K562 (cell line): ENCODE measurements around the gene TGDS. TPM values are rescaled to one million over a fixed set of nuclear protein-coding genes. Genes with fewer than 3 reads are reported as not detected.
A peak's percentile ranks its signal among the peaks of the same experiment; 100 is the strongest.

Experiments used
- ATAC-seq: fragments of 200-7000 bp; cut with Tn5 transposase; 3 replicates; pipeline ENCODE4 v1.9.1; 2020; ENCODE audit warnings: moderate library complexity
- BruUV-seq: library from RNA; stranded (reverse); fragments of 400-500 nt; replicated peaks from 2 replicates; lab custom pipeline; 2021; lab: Mats Ljungman, UMichigan
- CTCF ChIA-PET: fragments of 300-600 bp; formaldehyde crosslinking; extraction: SDS; loops from one replicate; lab custom pipeline; 2021; ENCODE audit warnings: low intra/inter-chr PET ratio; lab: Yijun Ruan, JAX
- POLR2A ChIA-PET: fragments of 300-600, 350-650 bp; sonication (Branson Sonifier 250); formaldehyde crosslinking; extraction: SDS; loops from one replicate; lab custom pipeline; 2021; ENCODE audit warnings: antibody characterized with exemption, inconsistent platforms; lab: Yijun Ruan, JAX
- DNase-seq, 4 experiments: peaks; one replicate each; pipeline versions ENCODE4 v3.0.0 to v3.0.0-alpha.2; 2011 to 2018; ENCODE audit warnings: low spot score in 3 of 4, mixed read lengths in 3 of 4; ENCODE audit errors: extremely low read depth in 1 of 4
- FAIRE-seq: peaks from 2 replicates; lab custom pipeline; 2011; peaks lifted over from hg19 to GRCh38; lab: Jason Lieb, UNC
- H2AFZ ChIP-seq: 2 replicates; pipeline ENCODE4 v1.6.0; 2011; ENCODE audit warnings: low read depth, low read length, control low read depth, inconsistent platforms
- H3K27ac ChIP-seq: fragments of 200-600 bp; 3 replicates; pipeline ENCODE4 v1.8.0; 2011; ENCODE audit warnings: low read depth, mild to moderate bottlenecking, control low read depth, inconsistent platforms, low read length, moderate library complexity, mixed read lengths; ENCODE audit errors: extremely low read depth
- H3K27me3 ChIP-seq, 2 experiments: fragments of 300-600 bp in 1 of 2; 2 replicates in 1 of 2; 3 replicates in 1 of 2; pipeline versions ENCODE4 v1.6.0 to v1.8.0; 2011; ENCODE audit warnings: inconsistent platforms in 2 of 2, low read length in 2 of 2, mild to moderate bottlenecking in 1 of 2, mixed read lengths in 1 of 2, moderate library complexity in 1 of 2; ENCODE audit not compliant: control insufficient read depth in 2 of 2, insufficient read depth in 2 of 2
- H3K36me3 ChIP-seq: fragments of 300-600 bp; 3 replicates; pipeline ENCODE4 v1.8.0; 2011; ENCODE audit warnings: mild to moderate bottlenecking, low read length, inconsistent platforms; ENCODE audit not compliant: control insufficient read depth, insufficient read depth
- H3K4me1 ChIP-seq, 2 experiments: fragments of 200-600 bp in 1 of 2; replicated peaks in 1 of 2; 2 replicates in 1 of 2; 3 replicates in 1 of 2; pipeline versions ENCODE4 v1.5.1 to v1.8.0; 2011; ENCODE audit warnings: inconsistent platforms in 2 of 2, low read length in 2 of 2, mild to moderate bottlenecking in 1 of 2, mixed read lengths in 1 of 2, moderate library complexity in 1 of 2; ENCODE audit not compliant: control insufficient read depth in 2 of 2, insufficient read depth in 2 of 2
- H3K4me2 ChIP-seq: 2 replicates; pipeline ENCODE4 v1.6.1; 2011; ENCODE audit warnings: low read length, control low read depth, inconsistent platforms, mixed read lengths; ENCODE audit not compliant: insufficient read depth
- H3K4me3 ChIP-seq: fragments of 200-600 bp; sonication (generic), shearing (Covaris generic); 2 replicates; pipeline ENCODE4 v1.5.1; 2016; ENCODE audit warnings: control low read depth, inconsistent platforms
- H3K79me2 ChIP-seq: fragments of 200-600 bp; 3 replicates; pipeline ENCODE4 v1.8.0; 2011; ENCODE audit warnings: low read length, inconsistent platforms; ENCODE audit not compliant: control insufficient read depth, insufficient read depth
- H3K9ac ChIP-seq, 2 experiments: 2 replicates each; pipeline versions ENCODE4 v1.6.0 to v1.6.1; 2011; ENCODE audit warnings: low read depth in 2 of 2, low read length in 2 of 2, control low read depth in 1 of 2, inconsistent platforms in 1 of 2, mild to moderate bottlenecking in 1 of 2, mixed read lengths in 1 of 2; ENCODE audit not compliant: insufficient read depth in 1 of 2
- H3K9me1 ChIP-seq: one replicate; pipeline ENCODE4 v1.6.0; 2011; ENCODE audit warnings: inconsistent platforms, mild to moderate bottlenecking, low read length, moderate library complexity; ENCODE audit not compliant: control insufficient read depth, insufficient read depth
- H3K9me3 ChIP-seq: replicated peaks from 2 replicates; pipeline ENCODE4 v1.5.1; 2011; ENCODE audit warnings: low read depth, low read length, inconsistent platforms; ENCODE audit not compliant: control insufficient read depth, insufficient read depth
- H4K20me1 ChIP-seq: replicated peaks from 2 replicates; pipeline ENCODE4 v1.6.1; 2011; ENCODE audit warnings: low read length, inconsistent platforms, mixed read lengths; ENCODE audit not compliant: control insufficient read depth, insufficient read depth
- ADNP ChIP-seq: fragments of 200-800 bp; sonication (Bioruptor generic); IDR thresholded peaks from 2 replicates; pipeline ENCODE4 v1.6.1; 2016; ENCODE audit warnings: missing genetic modification characterization, missing compliant biosample characterization
- EGR1 ChIP-seq: fragments of 450-650 bp; conservative IDR thresholded peaks from 2 replicates; pipeline ENCODE4 v1.6.1; 2017; ENCODE audit warnings: mild to moderate bottlenecking
- EZH2 ChIP-seq: IDR thresholded peaks from 2 replicates; pipeline ENCODE4 v1.6.1; 2012; ENCODE audit warnings: low read depth, mild to moderate bottlenecking, inconsistent platforms, low read length, borderline replicate concordance
- GABPB1 ChIP-seq: sonication (generic); formaldehyde crosslinking; IDR thresholded peaks from 2 replicates; pipeline ENCODE4 v1.8.0; 2022; ENCODE audit warnings: mild to moderate bottlenecking, missing genetic modification reagents
- KAT2B ChIP-seq: IDR thresholded peaks from one replicate; pipeline ENCODE4 v1.6.1; 2012; ENCODE audit warnings: low read depth, mild to moderate bottlenecking, control low read depth, inconsistent platforms, low read length, moderate library complexity
- RAD51 ChIP-seq: fragments of 450-650 bp; IDR thresholded peaks from 2 replicates; pipeline ENCODE4 v1.7.1; 2016; ENCODE audit warnings: low read depth, mild to moderate bottlenecking, borderline replicate concordance
- SMAD3 ChIP-seq: fragments of 450-650 bp; formaldehyde crosslinking; conservative IDR thresholded peaks from 2 replicates; pipeline ENCODE4 v1.4.0; 2020; ENCODE audit warnings: mild to moderate bottlenecking
- ZNF24 ChIP-seq: fragments of 450-650 bp; IDR thresholded peaks from 2 replicates; pipeline ENCODE4 v1.6.1; 2016
- WGBS: fragments of 100-300 bp; shearing (Covaris generic); methylation state at CpG from one replicate; pipeline ENCODE4 v1.1.6; 2016; ENCODE audit warnings: low coverage, mixed read lengths; ENCODE audit not compliant: insufficient coverage; ENCODE audit errors: missing lambda C conversion rate; 5-methylcytosine and 5-hydroxymethylcytosine counted together
- in situ Hi-C: fragments of 300-500 bp; cut with MboI; formaldehyde crosslinking; loops from 4 replicates; pipeline ENCODE4 v1.15.0; 2018; ENCODE audit warnings: inconsistent platforms, mixed read lengths
- intact Hi-C: fragments of 100-400 bp; cut with micrococcal nuclease; formaldehyde crosslinking; loops from 2 replicates; pipeline ENCODE4 v1.14.2; 2022
- polyA plus RNA-seq, 8 experiments: library from polyadenylated mRNA; depleted of rRNA in 4 of 8; stranded (reverse) in 5 of 8; unstranded in 3 of 8; fragments of >200 nt; fragmentation: Nextera tagmentation in 2 of 8; fragmentation: Illumina TruSeq in 1 of 8; extraction: Ambion mirVana in 2 of 8; extraction: Trizol in 1 of 8; gene quantifications; 2 replicates each; pipeline versions ENCODE4 v1.2.1 to v1.2.3, GENCODE V29; 2011 to 2014; ENCODE audit warnings: inconsistent platforms in 1 of 8, missing spikeins in 1 of 8
- total RNA-seq, 7 experiments: library from RNA; depleted of rRNA in 6 of 7; stranded (reverse); fragments of >200 nt in 6 of 7; fragmentation: Illumina TruSeq in 2 of 7; extraction: Trizol in 2 of 7; gene quantifications; 2 replicates each; pipeline versions ENCODE4 v1.2.1 to v1.2.3, GENCODE V29; 2011 to 2021; ENCODE audit warnings: low replicate concordance in 1 of 7
- TF ChIP-seq, protein P1 (sequence below), 2 experiments: fragments of 450-650 bp in 1 of 2; IDR thresholded peaks; 2 replicates each; pipeline ENCODE4 v1.6.1; 2011 to 2017; ENCODE audit warnings: low read depth in 2 of 2, antibody characterized with exemption in 1 of 2, borderline replicate concordance in 1 of 2, low read length in 1 of 2, mild to moderate bottlenecking in 1 of 2, mixed read lengths in 1 of 2; ENCODE audit not compliant: control insufficient read depth in 1 of 2
- TF ChIP-seq, protein P2 (sequence below): fragments of 250-450 bp; sonication (Bioruptor Pico); IDR thresholded peaks from 2 replicates; pipeline ENCODE4 v1.4.0; 2020

Gene TGDS
- total and polyA plus RNA-seq, 9 of the 15 experiments (the other 6 are each of a cell fraction or from before 2014, with no cell fraction given) = 9.9 to 43.7 (median 21.4) TPM

DNA sequence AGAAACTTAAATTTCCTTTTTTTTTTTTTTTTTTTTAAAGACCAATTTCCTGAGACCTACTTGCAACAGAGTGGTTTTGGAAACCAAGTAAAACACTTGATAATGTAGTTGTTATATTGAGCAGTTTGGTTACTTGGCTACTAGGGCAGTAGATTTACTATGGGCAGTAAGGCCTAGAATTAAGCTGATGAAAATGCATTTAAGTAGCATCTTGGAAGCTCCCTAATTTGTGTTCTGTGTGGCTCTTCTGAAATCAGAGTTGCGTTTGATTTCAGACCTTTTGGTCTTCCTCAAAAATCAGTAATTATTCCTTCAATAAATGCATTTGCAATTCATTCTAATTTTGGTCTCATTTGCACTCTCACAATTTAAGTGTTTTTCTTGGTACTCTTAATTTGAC is 6.5 kb upstream of the TGDS start (continued):
- TF ChIP-seq ADNP (tag) (no peak), GABPB1 (CRISPR knock-in tag) (no peak), KAT2B (no peak)
- TF ChIP-seq, protein P1, sequence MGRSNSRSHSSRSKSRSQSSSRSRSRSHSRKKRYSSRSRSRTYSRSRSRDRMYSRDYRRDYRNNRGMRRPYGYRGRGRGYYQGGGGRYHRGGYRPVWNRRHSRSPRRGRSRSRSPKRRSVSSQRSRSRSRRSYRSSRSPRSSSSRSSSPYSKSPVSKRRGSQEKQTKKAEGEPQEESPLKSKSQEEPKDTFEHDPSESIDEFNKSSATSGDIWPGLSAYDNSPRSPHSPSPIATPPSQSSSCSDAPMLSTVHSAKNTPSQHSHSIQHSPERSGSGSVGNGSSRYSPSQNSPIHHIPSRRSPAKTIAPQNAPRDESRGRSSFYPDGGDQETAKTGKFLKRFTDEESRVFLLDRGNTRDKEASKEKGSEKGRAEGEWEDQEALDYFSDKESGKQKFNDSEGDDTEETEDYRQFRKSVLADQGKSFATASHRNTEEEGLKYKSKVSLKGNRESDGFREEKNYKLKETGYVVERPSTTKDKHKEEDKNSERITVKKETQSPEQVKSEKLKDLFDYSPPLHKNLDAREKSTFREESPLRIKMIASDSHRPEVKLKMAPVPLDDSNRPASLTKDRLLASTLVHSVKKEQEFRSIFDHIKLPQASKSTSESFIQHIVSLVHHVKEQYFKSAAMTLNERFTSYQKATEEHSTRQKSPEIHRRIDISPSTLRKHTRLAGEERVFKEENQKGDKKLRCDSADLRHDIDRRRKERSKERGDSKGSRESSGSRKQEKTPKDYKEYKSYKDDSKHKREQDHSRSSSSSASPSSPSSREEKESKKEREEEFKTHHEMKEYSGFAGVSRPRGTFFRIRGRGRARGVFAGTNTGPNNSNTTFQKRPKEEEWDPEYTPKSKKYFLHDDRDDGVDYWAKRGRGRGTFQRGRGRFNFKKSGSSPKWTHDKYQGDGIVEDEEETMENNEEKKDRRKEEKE (IDR thresholded peaks at IDR 0.05; ENCODE audit: borderline replicate concordance in 1 of 2, control insufficient read depth in 1 of 2, low read depth in 2 of 2, low read length in 1 of 2) = no peak
- TF ChIP-seq, all 486 proteins: peak for 0

DNA sequence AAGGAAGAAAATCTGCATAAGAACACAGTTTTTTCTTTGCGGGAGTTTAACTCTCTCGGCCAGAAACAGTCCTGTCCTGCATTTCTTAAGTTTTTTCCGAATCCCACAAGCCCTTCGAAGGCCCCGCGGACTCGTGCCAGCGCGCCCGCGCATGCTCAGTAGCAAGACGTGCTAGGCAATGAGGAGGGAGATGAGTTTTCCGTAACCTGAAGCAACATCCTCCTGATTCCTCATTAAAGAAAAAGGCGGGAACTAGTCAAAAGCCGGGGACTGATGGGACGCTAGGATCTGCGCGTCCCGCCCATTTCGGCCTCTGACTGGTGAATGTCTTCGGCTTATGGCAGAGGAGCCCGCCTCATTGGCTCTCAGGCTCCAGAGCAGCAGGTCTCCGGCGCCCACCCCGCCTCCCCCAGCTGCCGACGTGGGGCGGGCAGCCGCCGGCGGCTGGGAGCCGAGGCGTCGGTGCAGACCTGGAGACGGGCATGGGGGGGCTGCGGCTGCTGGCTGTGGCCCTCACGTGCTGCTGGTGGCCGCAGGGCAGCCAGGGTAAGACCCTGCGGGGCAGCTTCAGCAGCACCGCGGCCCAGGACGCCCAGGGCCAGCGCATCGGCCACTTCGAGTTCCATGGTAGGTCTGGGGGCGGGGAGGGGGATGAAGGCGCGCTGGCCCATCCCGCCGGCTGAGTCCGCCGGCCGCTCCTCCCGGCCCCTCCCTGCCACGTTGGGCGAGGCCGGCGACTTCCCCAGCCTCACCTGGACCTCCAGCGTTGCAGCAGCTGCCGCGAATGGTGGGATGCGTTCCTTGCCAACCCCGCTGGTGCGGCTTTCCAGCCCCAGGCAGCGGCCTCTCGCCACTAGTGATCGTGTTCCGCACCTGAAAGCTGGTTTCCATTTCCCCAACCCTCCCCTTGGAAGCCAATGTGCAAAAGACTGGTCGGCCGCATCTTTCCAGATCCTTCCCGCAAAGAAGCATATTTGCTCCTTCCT is 5.8 kb upstream of the TGDS start, which contains the start of gene GPR180:
Gene GPR180 (plus strand): TSS at position 412 of the 986 bp plus-strand sequence. CDS start 71 bp downstream, at position 483.
- H3K9me1 ChIP-seq = no peaks in the 10 kb centered on the region
- in situ Hi-C loops (no loop called here), intact Hi-C loops (loop anchor here (1.0 kb wide), 1 partner anchor 52 kb away; no protein-coding TSS in a partner anchor)
- H3K4me3 ChIP-seq = peak within 1 kb of the TSS; percentile 73
- FAIRE-seq (peak; percentile 96), DNase-seq (peak; percentile 83 to 97 (median 89)), ATAC-seq (peak; percentile 98)
- no peaks in the 10 kb centered on the region for H3K27me3 ChIP-seq
- BruUV-seq = no TSS peak
- no peaks in the 10 kb centered on the region for H4K20me1 ChIP-seq
- ChIA-PET CTCF (no interaction called here), POLR2A (interaction anchor here (0.6 kb wide), 1 partner anchor 45 kb away, joined by 3 read pairs; no protein-coding TSS in a partner anchor)
- H3K4me2 ChIP-seq = peak within 1 kb of the TSS; percentile 89
- 2% methylated on average over 46 of the region's 71 CpGs for WGBS
- H3K36me3 ChIP-seq = peaks cover 7% of the 10 kb centered on the region; the same call in 2 of the 3 replicates
- peaks cover 5% of the 10 kb centered on the region for H3K9me3 ChIP-seq
- peak within 1 kb of the TSS; percentile 62 for H3K27ac ChIP-seq
- peak within 1 kb of the TSS; percentile 58 to 93 for H3K9ac ChIP-seq
- peaks cover 16% of the 10 kb centered on the region for H3K79me2 ChIP-seq
- H3K4me1 ChIP-seq = peaks cover 2 to 10% of the 10 kb centered on the region in 2 experiments; a peak in 3 of 5 replicates
- peak within 1 kb of the TSS; percentile 93 for H2AFZ ChIP-seq
- TF ChIP-seq EGR1 (0 out of 2 replicates have a peak, but pooled peaks have one; percentile 18), ZNF24 (no peak), EZH2 (no peak), SMAD3 (no peak), RAD51 (no peak)
- TF ChIP-seq, protein P2, sequence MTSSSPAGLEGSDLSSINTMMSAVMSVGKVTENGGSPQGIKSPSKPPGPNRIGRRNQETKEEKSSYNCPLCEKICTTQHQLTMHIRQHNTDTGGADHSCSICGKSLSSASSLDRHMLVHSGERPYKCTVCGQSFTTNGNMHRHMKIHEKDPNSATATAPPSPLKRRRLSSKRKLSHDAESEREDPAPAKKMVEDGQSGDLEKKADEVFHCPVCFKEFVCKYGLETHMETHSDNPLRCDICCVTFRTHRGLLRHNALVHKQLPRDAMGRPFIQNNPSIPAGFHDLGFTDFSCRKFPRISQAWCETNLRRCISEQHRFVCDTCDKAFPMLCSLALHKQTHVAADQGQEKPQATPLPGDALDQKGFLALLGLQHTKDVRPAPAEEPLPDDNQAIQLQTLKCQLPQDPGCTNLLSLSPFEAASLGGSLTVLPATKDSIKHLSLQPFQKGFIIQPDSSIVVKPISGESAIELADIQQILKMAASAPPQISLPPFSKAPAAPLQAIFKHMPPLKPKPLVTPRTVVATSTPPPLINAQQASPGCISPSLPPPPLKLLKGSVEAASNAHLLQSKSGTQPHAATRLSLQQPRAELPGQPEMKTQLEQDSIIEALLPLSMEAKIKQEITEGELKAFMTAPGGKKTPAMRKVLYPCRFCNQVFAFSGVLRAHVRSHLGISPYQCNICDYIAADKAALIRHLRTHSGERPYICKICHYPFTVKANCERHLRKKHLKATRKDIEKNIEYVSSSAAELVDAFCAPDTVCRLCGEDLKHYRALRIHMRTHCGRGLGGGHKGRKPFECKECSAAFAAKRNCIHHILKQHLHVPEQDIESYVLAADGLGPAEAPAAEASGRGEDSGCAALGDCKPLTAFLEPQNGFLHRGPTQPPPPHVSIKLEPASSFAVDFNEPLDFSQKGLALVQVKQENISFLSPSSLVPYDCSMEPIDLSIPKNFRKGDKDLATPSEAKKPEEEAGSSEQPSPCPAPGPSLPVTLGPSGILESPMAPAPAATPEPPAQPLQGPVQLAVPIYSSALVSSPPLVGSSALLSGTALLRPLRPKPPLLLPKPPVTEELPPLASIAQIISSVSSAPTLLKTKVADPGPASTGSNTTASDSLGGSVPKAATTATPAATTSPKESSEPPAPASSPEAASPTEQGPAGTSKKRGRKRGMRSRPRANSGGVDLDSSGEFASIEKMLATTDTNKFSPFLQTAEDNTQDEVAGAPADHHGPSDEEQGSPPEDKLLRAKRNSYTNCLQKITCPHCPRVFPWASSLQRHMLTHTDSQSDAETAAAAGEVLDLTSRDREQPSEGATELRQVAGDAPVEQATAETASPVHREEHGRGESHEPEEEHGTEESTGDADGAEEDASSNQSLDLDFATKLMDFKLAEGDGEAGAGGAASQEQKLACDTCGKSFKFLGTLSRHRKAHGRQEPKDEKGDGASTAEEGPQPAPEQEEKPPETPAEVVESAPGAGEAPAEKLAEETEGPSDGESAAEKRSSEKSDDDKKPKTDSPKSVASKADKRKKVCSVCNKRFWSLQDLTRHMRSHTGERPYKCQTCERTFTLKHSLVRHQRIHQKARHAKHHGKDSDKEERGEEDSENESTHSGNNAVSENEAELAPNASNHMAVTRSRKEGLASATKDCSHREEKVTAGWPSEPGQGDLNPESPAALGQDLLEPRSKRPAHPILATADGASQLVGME (CRISPR knock-in tag) = no peak
